H1 (cell line): ENCODE data around the gene COL1A1. TPM values are rescaled to one million over a fixed set of nuclear protein-coding genes. Genes with fewer than 3 reads are reported as not detected.

ENCODE experiments used
- CTCF ChIA-PET: fragments of 300-600 bp; sonication (Branson Sonifier 250); formaldehyde crosslinking; loops from one replicate; lab custom pipeline; 2021; ENCODE audit not compliant: partially characterized antibody; lab: Charles Lee
- POLR2A ChIA-PET: fragments of 300-600 bp; sonication (Branson Sonifier 250); formaldehyde crosslinking; loops from one replicate; lab custom pipeline; 2021; ENCODE audit warnings: inconsistent platforms; ENCODE audit not compliant: partially characterized antibody; lab: Charles Lee
- DNase-seq, 2 experiments: peaks; one replicate each; pipeline versions ENCODE4 v3.0.0 to v3.0.0-alpha.2; 2010 to 2022; ENCODE audit warnings: low spot score in 2 of 2, low read depth in 1 of 2, mixed read lengths in 1 of 2
- FAIRE-seq: peaks from 2 replicates; lab custom pipeline; 2011; peaks lifted over from hg19 to GRCh38; lab: Jason Lieb, UNC
- H2AFZ ChIP-seq: 2 replicates; pipeline ENCODE4 v1.8.1; 2012; ENCODE audit warnings: low read length, inconsistent platforms
- H2AK5ac ChIP-seq: 2 replicates; pipeline ENCODE4 v1.6.1; 2013; ENCODE audit warnings: low read depth, low read length
- H2BK120ac ChIP-seq: replicated peaks from 2 replicates; pipeline ENCODE3; 2013; ENCODE audit warnings: low read depth, low read length, inconsistent platforms
- H2BK12ac ChIP-seq: 2 replicates; pipeline ENCODE4 v1.6.1; 2013; ENCODE audit warnings: low read depth, low read length
- H2BK15ac ChIP-seq: 2 replicates; pipeline ENCODE4 v1.6.1; 2013; ENCODE audit warnings: low read length
- H2BK20ac ChIP-seq: 2 replicates; pipeline ENCODE4 v1.6.1; 2013; ENCODE audit warnings: low read length
- H2BK5ac ChIP-seq: 2 replicates; pipeline ENCODE4 v1.6.1; 2013; ENCODE audit warnings: low read depth, low read length
- H3K14ac ChIP-seq: 2 replicates; pipeline ENCODE4 v1.6.1; 2013; ENCODE audit warnings: inconsistent platforms; ENCODE audit not compliant: insufficient read length
- H3K18ac ChIP-seq: 2 replicates; pipeline ENCODE4 v1.6.1; 2013; ENCODE audit warnings: low read length; ENCODE audit errors: extremely low read depth
- H3K23ac ChIP-seq: 2 replicates; pipeline ENCODE4 v1.6.1; 2013; ENCODE audit warnings: inconsistent platforms; ENCODE audit not compliant: insufficient read length
- H3K23me2 ChIP-seq: 2 replicates; pipeline ENCODE4 v1.6.1; 2013; ENCODE audit warnings: low read depth, low read length
- H3K27ac ChIP-seq: 2 replicates; pipeline ENCODE4 v1.6.1; 2011; ENCODE audit warnings: low read depth, low read length, inconsistent platforms
- H3K27me3 ChIP-seq, 4 experiments: replicated peaks in 1 of 4; 1 replicate in 1 of 4; 2 replicates in 3 of 4; pipeline versions ENCODE4 v1.6.1 to v1.8.1; 2011 to 2013; ENCODE audit warnings: low read length in 3 of 4, mild to moderate bottlenecking in 3 of 4, inconsistent platforms in 2 of 4, mixed read lengths in 2 of 4, moderate library complexity in 1 of 4; ENCODE audit not compliant: control insufficient read depth in 3 of 4, insufficient read depth in 3 of 4; ENCODE audit errors: extremely low read depth in 1 of 4
- H3K36me3 ChIP-seq, 4 experiments: 2 replicates each; pipeline versions ENCODE4 v1.6.1 to v1.8.1; 2011 to 2013; ENCODE audit warnings: mild to moderate bottlenecking in 4 of 4, low read length in 3 of 4, moderate library complexity in 2 of 4, control low read depth in 1 of 4, inconsistent platforms in 1 of 4; ENCODE audit not compliant: insufficient read depth in 4 of 4, control insufficient read depth in 2 of 4
- H3K4ac ChIP-seq: replicated peaks from 2 replicates; pipeline ENCODE3; 2013; ENCODE audit warnings: low read length, low read depth, mixed read lengths, inconsistent platforms; ENCODE audit not compliant: insufficient read length
- H3K4me1 ChIP-seq, 4 experiments: replicated peaks in 1 of 4; 1 replicate in 1 of 4; 2 replicates in 3 of 4; pipeline versions ENCODE4 v1.6.1 to v1.8.1; 2011 to 2013; ENCODE audit warnings: low read length in 3 of 4, inconsistent platforms in 2 of 4, mixed read lengths in 1 of 4; ENCODE audit not compliant: insufficient read depth in 4 of 4, control insufficient read depth in 3 of 4
- H3K4me2 ChIP-seq, 2 experiments: 2 replicates each; pipeline versions ENCODE4 v1.6.1 to v1.8.1; 2011 to 2013; ENCODE audit warnings: low read depth in 2 of 2, low read length in 2 of 2, control low read depth in 1 of 2, inconsistent platforms in 1 of 2, mild to moderate bottlenecking in 1 of 2; ENCODE audit not compliant: insufficient read depth in 1 of 2
- H3K4me3 ChIP-seq, 4 experiments: fragments of 200-600, 300-600 bp in 1 of 4; sonication (generic), shearing (Covaris generic), sonication (Bioruptor Twin) in 1 of 4; 2 replicates each; pipeline versions ENCODE4 v1.5.1 to v1.8.1; 2011 to 2016; ENCODE audit warnings: low read length in 4 of 4, low read depth in 3 of 4, control low read depth in 2 of 4, inconsistent platforms in 2 of 4, mild to moderate bottlenecking in 2 of 4, mixed read lengths in 1 of 4, moderate library complexity in 1 of 4; ENCODE audit not compliant: insufficient read depth in 2 of 4; ENCODE audit errors: extremely low read depth in 1 of 4
- H3K56ac ChIP-seq: replicated peaks from 2 replicates; pipeline ENCODE3; 2013; ENCODE audit warnings: low read depth, mild to moderate bottlenecking, mixed read lengths, low read length, inconsistent platforms; ENCODE audit not compliant: insufficient read length
- H3K79me1 ChIP-seq: 2 replicates; pipeline ENCODE4 v1.6.1; 2013; ENCODE audit warnings: low read depth, low read length, control low read depth
- H3K79me2 ChIP-seq, 2 experiments: 2 replicates each; pipeline versions ENCODE4 v1.6.1 to v1.8.1; 2012 to 2013; ENCODE audit warnings: low read length in 2 of 2, mild to moderate bottlenecking in 2 of 2, inconsistent platforms in 1 of 2; ENCODE audit not compliant: insufficient read depth in 2 of 2, control insufficient read depth in 1 of 2
- H3K9ac ChIP-seq, 4 experiments: replicated peaks in 1 of 4; 1 replicate in 1 of 4; 2 replicates in 3 of 4; pipeline versions ENCODE4 v1.6.1 to v1.8.1; 2011 to 2013; ENCODE audit warnings: low read depth in 3 of 4, low read length in 3 of 4, control low read depth in 2 of 4, mild to moderate bottlenecking in 2 of 4, moderate library complexity in 2 of 4, inconsistent platforms in 1 of 4; ENCODE audit errors: extremely low read depth in 1 of 4
- H3K9me3 ChIP-seq, 2 experiments: 2 replicates each; pipeline versions ENCODE4 v1.6.1 to v1.8.1; 2012 to 2013; ENCODE audit warnings: mild to moderate bottlenecking in 2 of 2, moderate library complexity in 2 of 2, control low read depth in 1 of 2, inconsistent platforms in 1 of 2, low read depth in 1 of 2, low read length in 1 of 2, mixed read lengths in 1 of 2; ENCODE audit not compliant: insufficient read depth in 2 of 2
- H4K20me1 ChIP-seq, 2 experiments: replicated peaks in 1 of 2; 2 replicates each; pipeline versions ENCODE3 to v1.8.1; 2011 to 2013; ENCODE audit warnings: inconsistent platforms in 2 of 2, low read length in 2 of 2, mild to moderate bottlenecking in 1 of 2; ENCODE audit not compliant: insufficient read depth in 2 of 2, control insufficient read depth in 1 of 2
- H4K5ac ChIP-seq: 2 replicates; pipeline ENCODE4 v1.6.1; 2013; ENCODE audit warnings: low read length, low read depth, mixed read lengths, inconsistent platforms; ENCODE audit not compliant: insufficient read length
- H4K8ac ChIP-seq: 2 replicates; pipeline ENCODE4 v1.8.0; 2013; ENCODE audit warnings: mild to moderate bottlenecking, moderate library complexity, low read length, inconsistent platforms; ENCODE audit not compliant: insufficient read depth; ENCODE audit errors: extremely low read depth
- H4K91ac ChIP-seq: replicated peaks from 2 replicates; pipeline ENCODE3; 2013; ENCODE audit warnings: low read length, mixed read lengths, inconsistent platforms; ENCODE audit not compliant: insufficient read length
- BACH1 ChIP-seq: IDR thresholded peaks from 2 replicates; pipeline ENCODE4 v1.6.1; 2012; ENCODE audit warnings: low read length, improper control_type of control experiment
- FOSL1 ChIP-seq: IDR thresholded peaks from 2 replicates; pipeline ENCODE4 v1.6.1; 2011; ENCODE audit warnings: mild to moderate bottlenecking, low read depth, low read length, moderate library complexity; ENCODE audit not compliant: insufficient read depth
- GTF2F1 ChIP-seq: IDR thresholded peaks from 2 replicates; pipeline ENCODE4 v1.6.1; 2012; ENCODE audit warnings: low read depth, low read length, improper control_type of control experiment, borderline replicate concordance
- HDAC6 ChIP-seq: IDR thresholded peaks from one replicate; pipeline ENCODE4 v1.7.1; 2012; ENCODE audit warnings: low read depth, mild to moderate bottlenecking, inconsistent platforms, low read length, moderate library complexity
- RXRA ChIP-seq: IDR thresholded peaks from 2 replicates; pipeline ENCODE4 v1.6.1; 2011; ENCODE audit warnings: low read depth, mild to moderate bottlenecking, low read length, moderate library complexity; ENCODE audit not compliant: insufficient read depth
- SP2 ChIP-seq: IDR thresholded peaks from 2 replicates; pipeline ENCODE4 v1.6.1; 2012; ENCODE audit warnings: mild to moderate bottlenecking, low read length, inconsistent platforms
- SRF ChIP-seq: IDR thresholded peaks from 2 replicates; pipeline ENCODE4 v1.6.1; 2011; ENCODE audit warnings: mild to moderate bottlenecking, low read depth, low read length, moderate library complexity
- WGBS, 2 experiments: shearing (Covaris generic) in 1 of 2; methylation state at CpG; one replicate each; pipeline versions ENCODE4 v1.1.6 to v1.1.7; 2013 to 2015; ENCODE audit warnings: low lambda C conversion rate in 2 of 2, mixed read lengths in 2 of 2, inconsistent platforms in 1 of 2, low coverage in 1 of 2, missing lambda C conversion rate in 1 of 2; ENCODE audit not compliant: insufficient replicate concordance in 2 of 2, insufficient coverage in 1 of 2, insufficient read length in 1 of 2; ENCODE audit errors: extremely low coverage in 1 of 2, missing lambda C conversion rate in 1 of 2; 5-methylcytosine and 5-hydroxymethylcytosine counted together
- polyA plus RNA-seq, 7 experiments: library from polyadenylated mRNA; depleted of rRNA in 3 of 7; stranded (reverse) in 5 of 7; unstranded in 2 of 7; fragments of >200 nt in 5 of 7; fragments of 200-250 nt in 2 of 7; gene quantifications; 1 replicate in 5 of 7; 2 replicates in 1 of 7; 4 replicates in 1 of 7; pipeline versions ENCODE4 v1.2.1 to v1.2.3, GENCODE V29; 2011 to 2013; ENCODE audit warnings: missing spikeins in 2 of 7, mixed read lengths in 2 of 7
- total RNA-seq: library from RNA; stranded (reverse); fragmentation: NEBNext Ultra II Directional; extraction: Animal tissue kit (Norgen Biotek cat#: 25700); gene quantifications from 2 replicates; pipeline ENCODE4 v1.2.1, GENCODE V29; 2021
- TF ChIP-seq, protein P1 (sequence below): IDR thresholded peaks from 2 replicates; pipeline ENCODE4 v1.6.1; 2012; ENCODE audit warnings: inconsistent platforms

Gene COL1A1
- total and polyA plus RNA-seq, 2 of the 8 experiments (the other 6 are each of a cell fraction or from before 2014, with no cell fraction given) = 14.1 to 80.4 TPM

DNA sequence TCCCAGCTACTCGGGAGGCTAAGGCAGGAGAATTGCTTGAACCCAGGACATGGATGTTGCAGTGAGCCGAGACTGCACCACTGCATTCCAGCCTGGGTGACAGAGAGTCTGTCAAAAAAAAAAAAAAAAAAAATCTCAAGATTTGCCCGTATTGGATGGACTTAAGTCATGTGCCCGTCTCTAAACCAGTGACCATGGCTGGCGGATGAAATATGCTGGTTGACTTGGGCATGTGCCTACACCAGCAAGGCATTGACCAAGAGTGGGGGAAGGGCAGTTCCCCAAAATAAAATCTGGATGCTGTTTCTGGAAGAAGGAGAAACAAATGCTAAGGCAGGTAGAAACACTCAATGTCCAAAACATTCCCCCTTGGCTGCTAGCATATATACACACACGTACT lies 21.5 kb upstream of the COL1A1 start:
- Histone ChIP-seq H4K5ac (no peak overlapping the region), H4K8ac (no peak overlapping the region; the same call in 1 of the 2 replicates), H2BK20ac (no peak overlapping the region), H3K18ac (no peak overlapping the region), H2BK120ac (no peak overlapping the region), H3K4me3 (no peak overlapping the region), H3K27ac (no peak overlapping the region), H3K27me3 (no peaks in the 10 kb centered on the region; a peak in 1 of 7 replicates), H3K36me3 (no peaks in the 10 kb centered on the region; a peak in 1 of 8 replicates), H2BK15ac (no peak overlapping the region), H3K23ac (no peak overlapping the region), H3K9ac (no peak overlapping the region), H3K14ac (no peak overlapping the region), H2BK5ac (no peak overlapping the region), H3K23me2 (no peaks in the 10 kb centered on the region), H2AK5ac (no peak overlapping the region), H3K4me1 (peaks cover 2 to 7% (median 6%) of the 10 kb centered on the region in 4 experiments; a peak in 6 of 7 replicates), H4K20me1 (no peaks in the 10 kb centered on the region), H2BK12ac (no peak overlapping the region), H3K9me3 (peaks cover 9 to 18% of the 10 kb centered on the region in 2 experiments), H3K4ac (no peak overlapping the region), H3K56ac (no peak overlapping the region), H4K91ac (no peak overlapping the region), H3K79me2 (no peaks in the 10 kb centered on the region), H3K4me2 (no peak overlapping the region), H2AFZ (no peak overlapping the region), H3K79me1 (no peaks in the 10 kb centered on the region)
- FAIRE-seq = no peak
- ChIA-PET POLR2A (no interaction called here), CTCF (interaction anchor here (0.7 to 24.4 kb wide), 4 partner anchors 11 to 104 kb away, joined by 3 to 1349 read pairs (median 8); partner anchors contain the start of gene TMEM92)
- no peak for DNase-seq
- WGBS, 2 experiments = 86% methylated on average over 6 of the region's 6 CpGs; no CpG with 5 or more reads in 1 of the 2 experiments
- TF ChIP-seq, protein P1, sequence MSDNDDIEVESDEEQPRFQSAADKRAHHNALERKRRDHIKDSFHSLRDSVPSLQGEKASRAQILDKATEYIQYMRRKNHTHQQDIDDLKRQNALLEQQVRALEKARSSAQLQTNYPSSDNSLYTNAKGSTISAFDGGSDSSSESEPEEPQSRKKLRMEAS = no peak
- no peak for TF ChIP-seq BACH1
- TF ChIP-seq FOSL1 = no peak
- no peak for TF ChIP-seq GTF2F1
- no peak for TF ChIP-seq SP2
- no peak for TF ChIP-seq RXRA
- TF ChIP-seq HDAC6 = no peak
- no peak for TF ChIP-seq SRF
